Head of caudate nucleus (tissue), 42 donors: ENCODE data around the gene CST1.
"Not testable (repeated sequence)": the region's sequence is repeated elsewhere in the genome, so short reads cannot be mapped to it uniquely, and the experiment has no call there.

ENCODE experiments used
- DNase-seq, 42 donors: peaks; one replicate each; pipeline versions ENCODE4 v3.0.0 to v3.0.0-alpha.2; 2020 to 2021; ENCODE audit warnings: mixed read lengths in 7 of 42
- intact Hi-C: fragments of 100-400 bp; cut with DNase I; formaldehyde crosslinking; loops from one replicate; pipeline ENCODE4 v1.15.0; 2022

Gene CST1

GRCh38 chr20:23759306-23759940 is 8.7 kb upstream of the CST1 start:
- intact Hi-C loops = no loop called here
- no peak for DNase-seq

- intact Hi-C loops, DNase-seq: not testable (repeated sequence)
Observed at GRCh38 chr20:23756792-23757191, 6.1 kb upstream of the CST1 start.

- intact Hi-C loops, DNase-seq: not testable (repeated sequence)
Observed at GRCh38 chr20:23755131-23755611, 4.4 kb upstream of the CST1 start.

- no peak for DNase-seq
- intact Hi-C loops = no loop called here
Observed at GRCh38 chr20:23754731-23755130, 4.0 kb upstream of the CST1 start.

GRCh38 chr20:23753589-23753988 is 2.9 kb upstream of the CST1 start:
- DNase-seq = no peak
- intact Hi-C loops = no loop called here

- DNase-seq = no peak
- intact Hi-C loops = no loop called here
Observed at GRCh38 chr20:23753194-23753548, 2.4 kb upstream of the CST1 start.

GRCh38 chr20:23752481-23753193 is 1.9 kb upstream of the CST1 start:
- no peak for DNase-seq
- intact Hi-C loops = no loop called here

- no peak for DNase-seq
- intact Hi-C loops = no loop called here
Observed at GRCh38 chr20:23752019-23752418, 1.3 kb upstream of the CST1 start.

GRCh38 chr20:23749746-23750145 is 989 bp downstream of the CST1 start:
- DNase-seq = no peak
- intact Hi-C loops = no loop called here

- intact Hi-C loops, DNase-seq: not testable (repeated sequence)
Observed at GRCh38 chr20:23748975-23749374, 1.8 kb downstream of the CST1 start.

- intact Hi-C loops = not testable (repeated sequence)
Observed at GRCh38 chr20:23747551-23747950, 3.2 kb downstream of the CST1 start.

GRCh38 chr20:23747092-23747491 is 3.6 kb downstream of the CST1 start:
- intact Hi-C loops = not testable (repeated sequence)
- peak in 1 of 42 donors; percentile 16 for DNase-seq

More at GRCh38 chr20:23747551-23747950, 3.2 kb downstream of the CST1 start:
- DNase-seq = peak in 7 of 42 donors; percentile 14 to 42 (median 25)

GRCh38 chr20:23746321-23746720 is 4.4 kb downstream of the CST1 start:
- intact Hi-C loops = no loop called here
- DNase-seq = no peak

GRCh38 chr20:23745247-23745646 is 5.5 kb downstream of the CST1 start:
- no peak for DNase-seq
- intact Hi-C loops = no loop called here

GRCh38 chr20:23744817-23745216 is 5.9 kb downstream of the CST1 start:
- DNase-seq = no peak
- intact Hi-C loops = no loop called here

GRCh38 chr20:23735391-23735790 is 15.3 kb downstream of the CST1 start:
- peak in 1 of 42 donors; percentile 17 for DNase-seq
- intact Hi-C loops = not testable (repeated sequence)

- intact Hi-C loops, DNase-seq: not testable (repeated sequence)
Observed at GRCh38 chr20:23734949-23735348, 15.8 kb downstream of the CST1 start.

- intact Hi-C loops, DNase-seq: not testable (repeated sequence)
Observed at GRCh38 chr20:23734440-23734839, 16.3 kb downstream of the CST1 start.

GRCh38 chr20:23727016-23727415 is 23.7 kb downstream of the CST1 start:
- no peak for DNase-seq
- intact Hi-C loops = no loop called here

GRCh38 chr20:23725102-23725501 is 25.6 kb downstream of the CST1 start:
- DNase-seq = no peak
- intact Hi-C loops = no loop called here
